ENCODE measurements around the gene YBX3. TPM values are rescaled to one million over a fixed set of nuclear protein-coding genes. Genes with fewer than 3 reads are reported as not detected.
"Not testable (repeated sequence)": the region's sequence is repeated elsewhere in the genome, so short reads cannot be mapped to it uniquely, and the experiment has no call there.

Gene YBX3
- 1,000 to 10,000 TPM in 3 of 12 donors, 100 to 1,000 TPM in 9; 554 to 1,254 (median 766) TPM for polyA plus RNA-seq (ENCODE audit: insufficient read length in 12 of 12)
- long read RNA-seq, donor 1, transcript YBX3-201 (10 exons, 1,796 nt), result minor isoform, 7 of 64 reads
- long read RNA-seq, donor 1, transcript YBX3-202 (9 exons, 1,708 nt), result major isoform, 19 of 64 reads
- long read RNA-seq, donor 1, partial matches to known transcripts, result 31 of 64 reads
- long read RNA-seq, donor 1, other reads (novel, unspliced or antisense), result 0 of 64 reads
- long read RNA-seq, donor 2, transcript YBX3-201 (10 exons, 1,796 nt), result major isoform, 159 of 526 reads
- long read RNA-seq, donor 2, transcript YBX3-205 (3 exons, 438 nt), result minor isoform, 5 of 526 reads
- long read RNA-seq, donor 2, transcript YBX3-206 (4 exons, 840 nt), result minor isoform, 6 of 526 reads
- long read RNA-seq, donor 2, transcript YBX3-202 (9 exons, 1,708 nt), result minor isoform, 114 of 526 reads
- long read RNA-seq, donor 2, partial matches to known transcripts, result 217 of 526 reads
- long read RNA-seq, donor 2, other reads (novel, unspliced or antisense), result 19 of 526 reads
- long read RNA-seq, donor 3, transcript YBX3-202 (9 exons, 1,708 nt), result minor isoform, 36 of 226 reads
- long read RNA-seq, donor 3, transcript YBX3-201 (10 exons, 1,796 nt), result major isoform, 61 of 226 reads
- long read RNA-seq, donor 3, transcript YBX3-206 (4 exons, 840 nt), result minor isoform, 6 of 226 reads
- long read RNA-seq, donor 3, partial matches to known transcripts, result 112 of 226 reads
- long read RNA-seq, donor 3, other reads (novel, unspliced or antisense), result 5 of 226 reads
- long read RNA-seq, donor 4, transcript YBX3-201 (10 exons, 1,796 nt), result major isoform, 47 of 174 reads
- long read RNA-seq, donor 4, transcript YBX3-202 (9 exons, 1,708 nt), result minor isoform, 36 of 174 reads
- long read RNA-seq, donor 4, partial matches to known transcripts, result 85 of 174 reads
- long read RNA-seq, donor 4, other reads (novel, unspliced or antisense), result 0 of 174 reads
- long read RNA-seq, donor 5, result 0 reads
- long read RNA-seq, donor 6, transcript YBX3-206 (4 exons, 840 nt), result minor isoform, 6 of 175 reads
- long read RNA-seq, donor 6, transcript YBX3-201 (10 exons, 1,796 nt), result major isoform, 53 of 175 reads
- long read RNA-seq, donor 6, transcript YBX3-204 (2 exons, 512 nt), result minor isoform, 5 of 175 reads
- long read RNA-seq, donor 6, transcript YBX3-202 (9 exons, 1,708 nt), result minor isoform, 31 of 175 reads
- long read RNA-seq, donor 6, partial matches to known transcripts, result 75 of 175 reads
- long read RNA-seq, donor 6, other reads (novel, unspliced or antisense), result 0 of 175 reads
- long read RNA-seq, donor 7, transcript YBX3-202 (9 exons, 1,708 nt), result minor isoform, 31 of 137 reads
- long read RNA-seq, donor 7, transcript YBX3-201 (10 exons, 1,796 nt), result major isoform, 40 of 137 reads
- long read RNA-seq, donor 7, partial matches to known transcripts, result 62 of 137 reads
- long read RNA-seq, donor 7, other reads (novel, unspliced or antisense), result 0 of 137 reads
- long read RNA-seq, donor 8, transcript YBX3-206 (4 exons, 840 nt), result minor isoform, 11 of 557 reads
- long read RNA-seq, donor 8, transcript YBX3-217 (5 exons, 805 nt), result minor isoform, 6 of 557 reads
- long read RNA-seq, donor 8, transcript YBX3-201 (10 exons, 1,796 nt), result major isoform, 159 of 557 reads
- long read RNA-seq, donor 8, transcript YBX3-202 (9 exons, 1,708 nt), result minor isoform, 109 of 557 reads
- long read RNA-seq, donor 8, partial matches to known transcripts, result 238 of 557 reads
- long read RNA-seq, donor 8, other reads (novel, unspliced or antisense), result 28 of 557 reads
- long read RNA-seq, donor 9, transcript YBX3-202 (9 exons, 1,708 nt), result minor isoform, 9 of 99 reads
- long read RNA-seq, donor 9, transcript YBX3-205 (3 exons, 438 nt), result minor isoform, 5 of 99 reads
- long read RNA-seq, donor 9, transcript YBX3-201 (10 exons, 1,796 nt), result major isoform, 26 of 99 reads
- long read RNA-seq, donor 9, partial matches to known transcripts, result 56 of 99 reads
- long read RNA-seq, donor 9, other reads (novel, unspliced or antisense), result 0 of 99 reads
- long read RNA-seq, donor 10, transcript YBX3-201 (10 exons, 1,796 nt), result minor isoform, 125 of 458 reads
- long read RNA-seq, donor 10, transcript YBX3-202 (9 exons, 1,708 nt), result major isoform, 127 of 458 reads
- long read RNA-seq, donor 10, partial matches to known transcripts, result 165 of 458 reads
- long read RNA-seq, donor 10, other reads (novel, unspliced or antisense), result 32 of 458 reads
- long read RNA-seq, donor 11, transcript YBX3-202 (9 exons, 1,708 nt), result minor isoform, 49 of 315 reads
- long read RNA-seq, donor 11, transcript YBX3-206 (4 exons, 840 nt), result minor isoform, 5 of 315 reads
- long read RNA-seq, donor 11, transcript YBX3-201 (10 exons, 1,796 nt), result major isoform, 93 of 315 reads
- long read RNA-seq, donor 11, transcript YBX3-205 (3 exons, 438 nt), result minor isoform, 5 of 315 reads
- long read RNA-seq, donor 11, partial matches to known transcripts, result 139 of 315 reads
- long read RNA-seq, donor 11, other reads (novel, unspliced or antisense), result 19 of 315 reads

DNA sequence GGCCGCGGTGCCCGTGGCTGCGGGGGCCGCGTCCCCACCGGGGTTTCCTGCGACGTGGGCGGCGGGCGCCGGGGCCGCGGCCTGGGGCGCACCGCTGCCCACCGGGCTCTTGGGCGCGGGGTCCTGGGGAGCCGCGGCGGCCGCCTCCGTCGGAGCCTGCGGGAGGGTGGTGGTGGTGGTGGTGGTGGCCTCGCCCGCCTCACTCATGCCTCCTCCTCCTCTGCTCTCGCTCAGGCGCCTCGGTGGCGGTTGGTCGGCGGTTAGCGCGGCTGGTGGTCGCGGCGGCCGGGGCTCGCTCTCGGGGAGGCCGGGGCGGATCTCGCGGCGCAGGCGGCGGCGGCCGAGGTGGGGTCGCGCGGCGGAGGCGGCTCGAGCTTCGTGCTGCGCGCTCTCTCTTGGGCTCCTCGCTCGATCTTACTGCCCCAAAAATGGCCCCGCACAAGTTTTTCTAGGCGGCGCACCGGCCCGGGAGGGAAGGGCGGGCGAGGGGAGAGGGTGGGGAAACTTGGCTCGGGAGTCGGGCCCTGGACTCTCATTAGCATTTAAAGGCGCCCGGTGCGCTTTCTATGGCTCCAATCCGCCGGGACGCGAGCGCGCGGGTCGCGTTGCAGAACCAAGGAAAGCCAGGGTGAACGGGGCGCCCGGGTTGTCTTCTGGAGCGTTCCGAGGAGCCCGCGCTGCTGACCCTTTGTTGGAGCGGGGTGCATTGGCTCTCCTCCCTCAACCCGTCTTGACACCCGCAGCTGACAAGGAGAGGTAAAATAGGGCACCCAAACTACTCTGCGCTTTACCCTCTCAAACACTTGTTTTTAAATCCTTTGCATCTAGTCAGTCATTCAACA lies at the start of gene YBX3:
Gene YBX3, minus strand, starts transcription at position 419 of the 842 bp plus-strand sequence. Its CDS starts 212 bp downstream, at position 207.
- DNase-seq, result peak; percentile 83

GRCh38 chr12:10771132-10771733 lies 48.1 kb upstream of the YBX3 start:
- peak; percentile 43 for DNase-seq

DNA sequence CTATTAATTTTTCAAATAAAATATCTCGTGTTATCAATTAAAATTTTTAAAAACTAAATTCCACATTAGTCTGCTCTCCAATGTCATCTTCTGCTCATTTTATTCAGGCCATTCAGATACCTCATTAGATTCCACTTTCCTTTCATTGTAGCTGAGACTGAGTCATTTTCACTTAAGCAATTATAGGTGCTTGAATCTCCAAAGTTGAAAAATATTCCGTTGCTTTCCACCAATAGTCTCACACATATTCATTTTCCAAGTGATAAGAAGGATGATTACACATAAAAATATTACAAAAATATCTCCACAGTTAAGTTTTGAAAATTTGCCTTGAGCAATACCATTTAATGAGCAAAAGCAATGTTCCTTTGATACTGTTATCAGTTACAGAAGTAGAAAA lies 36.5 kb upstream of the YBX3 start:
- no peak for DNase-seq

DNA sequence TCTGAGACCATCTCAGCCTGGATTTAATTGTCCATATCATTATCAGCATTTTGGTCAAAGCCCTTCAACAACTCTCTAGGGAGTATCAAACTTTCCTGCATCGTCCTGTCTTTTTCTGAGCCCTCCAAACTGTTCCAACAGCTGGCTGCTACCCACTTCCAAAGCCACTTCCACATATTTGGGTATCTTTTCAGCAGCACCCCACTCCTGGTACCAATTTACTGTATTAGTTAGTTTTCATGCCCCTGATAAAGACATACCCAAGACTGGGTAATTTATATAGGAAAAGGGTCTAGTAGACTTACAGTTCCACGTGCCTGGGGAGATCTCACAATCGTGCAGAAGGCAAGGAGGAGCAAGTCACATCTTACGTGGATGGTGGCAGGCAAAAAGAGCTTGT lies 33.1 kb upstream of the YBX3 start:
- no peak for DNase-seq

DNA sequence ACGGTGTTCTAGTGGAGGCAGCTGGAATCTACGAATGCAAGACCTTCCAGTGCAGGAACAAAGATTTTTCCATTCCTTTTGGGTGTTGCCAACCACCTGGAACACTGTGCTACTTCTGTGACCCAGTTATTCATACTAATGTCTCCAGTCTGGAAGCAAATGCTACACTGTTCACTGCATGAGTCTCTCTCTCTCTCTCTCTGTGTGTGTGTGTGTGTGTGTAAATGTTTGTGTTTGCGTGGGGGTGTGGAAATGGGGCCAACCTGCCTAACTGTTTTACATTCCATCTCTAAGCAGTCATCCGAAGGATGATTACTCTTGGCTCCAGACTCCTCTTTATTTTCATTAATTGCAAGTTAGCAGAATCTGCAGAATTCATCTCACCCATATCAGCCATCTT lies 29.9 kb upstream of the YBX3 start:
- no peak for DNase-seq

DNA sequence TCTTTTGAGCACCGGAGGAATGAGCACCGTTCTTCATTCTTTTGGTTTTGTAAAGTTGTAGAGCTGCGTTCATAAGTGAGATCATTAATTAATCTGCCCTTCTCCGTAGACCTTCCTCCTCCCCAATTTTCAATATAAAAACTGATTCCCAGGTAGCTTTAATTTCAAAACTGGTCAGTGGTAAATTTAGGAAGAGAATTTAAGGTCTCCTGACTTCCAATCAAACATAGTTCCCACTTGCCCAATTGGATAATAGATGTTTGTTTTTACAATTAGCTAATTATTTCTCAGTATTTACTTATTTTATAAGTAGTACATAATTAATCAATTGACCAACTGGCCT lies 27.2 kb upstream of the YBX3 start:
- no peak for DNase-seq

DNA sequence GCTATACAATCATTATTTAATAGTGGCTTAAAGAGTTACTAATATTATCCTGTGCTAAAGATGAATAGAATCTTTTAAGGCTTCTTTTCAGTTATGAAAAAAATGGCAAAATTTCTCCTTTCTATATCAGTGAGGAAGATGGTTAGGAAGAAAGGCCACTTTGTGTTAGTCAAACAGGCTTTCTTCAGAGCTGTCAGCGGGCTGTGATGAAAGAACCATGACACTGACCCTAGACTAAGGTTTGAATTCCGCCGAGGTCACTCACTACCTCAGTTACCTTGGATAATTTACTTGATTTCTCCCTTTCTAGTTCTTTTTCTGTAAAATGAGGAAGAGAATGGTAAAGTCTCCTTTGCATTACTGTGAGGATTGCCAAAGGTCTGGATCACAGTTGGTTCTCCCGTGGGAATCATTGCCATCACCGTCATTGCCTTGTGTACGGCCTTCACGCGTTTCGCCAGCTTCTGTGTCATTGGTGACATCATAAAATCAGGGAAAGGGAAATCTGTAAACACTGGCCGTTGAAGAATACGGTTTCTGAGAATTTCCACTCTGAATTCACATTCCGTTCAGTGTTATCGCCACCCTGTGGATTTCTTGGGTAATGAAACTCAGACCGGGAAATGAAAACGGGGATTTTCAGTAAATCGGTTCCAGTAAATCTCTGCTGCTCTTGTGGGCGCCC lies 26.7 kb upstream of the YBX3 start:
- DNase-seq, result peak; percentile 92

DNA sequence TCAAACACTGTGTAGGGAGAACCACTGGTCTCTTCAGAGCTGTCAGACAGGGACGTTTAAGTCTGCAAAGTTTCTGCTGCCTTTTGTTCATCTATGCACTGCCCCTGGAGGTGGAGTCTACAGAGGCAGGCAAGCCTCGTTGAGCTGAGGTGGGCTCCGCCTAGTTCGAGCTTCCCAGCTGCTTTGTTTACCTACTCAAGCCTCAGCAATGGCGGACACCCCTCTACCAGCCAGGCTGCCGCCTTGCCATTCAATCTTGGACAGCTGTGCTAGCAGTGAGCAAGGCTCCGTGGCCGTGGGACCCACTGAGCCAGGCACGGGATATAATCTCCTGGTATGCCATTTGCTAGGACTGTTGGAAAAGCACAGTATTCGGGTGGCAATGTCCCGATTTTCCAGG lies 24.6 kb upstream of the YBX3 start:
- no peak for DNase-seq

- DNase-seq, result not testable (repeated sequence)
These were observed 20.3 kb upstream of the YBX3 start for GRCh38 chr12:10743420-10743819.

GRCh38 chr12:10741845-10742244 lies 18.7 kb upstream of the YBX3 start:
- DNase-seq, result no peak

- no peak for DNase-seq
These were observed 17.1 kb upstream of the YBX3 start for GRCh38 chr12:10740182-10740581.

DNA sequence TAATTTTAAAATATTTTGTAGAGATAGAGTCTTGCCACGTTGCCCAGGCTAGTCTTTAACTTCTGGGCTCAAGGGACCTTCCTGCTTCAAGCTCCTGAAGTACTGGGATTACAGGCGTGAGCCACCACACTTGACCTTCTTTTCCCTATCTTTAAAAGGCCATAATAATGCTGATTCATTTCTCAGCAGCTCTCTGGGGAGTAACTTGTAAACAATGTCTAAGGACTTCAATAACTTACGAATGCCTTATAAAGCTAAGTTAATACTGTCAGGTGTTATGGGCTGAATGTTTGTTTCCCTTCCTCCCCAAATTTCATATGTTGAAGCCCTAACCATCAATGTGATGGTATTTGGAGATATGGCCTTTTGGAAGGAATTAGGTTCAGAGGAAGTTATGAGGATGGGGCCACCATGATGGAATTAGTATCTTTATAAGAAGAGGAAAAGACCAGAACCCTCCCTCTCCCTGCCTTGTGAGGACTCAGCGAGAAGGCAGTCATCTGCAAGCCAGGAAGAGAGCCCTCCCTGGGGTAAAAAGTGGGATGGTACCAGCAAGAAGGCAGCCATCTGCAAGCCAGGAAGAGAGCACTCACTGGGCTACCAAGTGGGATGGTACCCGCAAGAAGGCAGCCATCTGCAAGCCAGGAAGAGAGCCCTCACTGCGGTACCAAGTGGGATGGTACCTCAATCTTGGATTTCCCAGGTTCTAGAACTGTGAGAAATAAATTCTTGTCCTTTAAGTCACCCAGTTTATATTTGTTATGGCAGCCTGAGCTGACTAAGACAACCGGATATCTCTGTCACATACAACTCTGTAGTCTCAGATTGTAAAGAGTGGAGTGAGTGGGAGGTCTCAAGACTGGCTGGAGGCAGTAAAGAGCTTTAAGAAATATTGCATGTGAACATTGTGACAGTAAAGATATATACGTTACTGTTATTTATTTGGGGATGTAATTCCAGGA lies 16.3 kb upstream of the YBX3 start:
- DNase-seq, result no peak

DNA sequence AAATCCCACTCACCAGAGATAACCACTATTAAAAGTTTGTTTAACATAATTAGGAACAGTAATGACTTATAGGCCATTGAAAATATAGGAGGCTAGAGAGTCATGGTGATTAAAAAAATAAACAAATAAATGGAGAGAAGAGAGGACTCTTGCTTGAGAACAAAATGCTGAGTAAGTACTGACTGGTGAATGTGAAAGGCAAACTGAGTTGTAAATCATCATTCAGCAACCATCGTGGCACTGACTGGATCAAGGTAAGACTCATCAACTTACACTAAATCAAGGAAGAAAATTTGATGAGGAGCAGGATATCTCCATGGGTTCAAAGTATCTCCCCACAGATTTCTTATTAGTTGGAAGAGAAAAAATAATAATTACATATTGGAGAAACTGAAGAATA lies 14.1 kb upstream of the YBX3 start:
- DNase-seq, result no peak

DNA sequence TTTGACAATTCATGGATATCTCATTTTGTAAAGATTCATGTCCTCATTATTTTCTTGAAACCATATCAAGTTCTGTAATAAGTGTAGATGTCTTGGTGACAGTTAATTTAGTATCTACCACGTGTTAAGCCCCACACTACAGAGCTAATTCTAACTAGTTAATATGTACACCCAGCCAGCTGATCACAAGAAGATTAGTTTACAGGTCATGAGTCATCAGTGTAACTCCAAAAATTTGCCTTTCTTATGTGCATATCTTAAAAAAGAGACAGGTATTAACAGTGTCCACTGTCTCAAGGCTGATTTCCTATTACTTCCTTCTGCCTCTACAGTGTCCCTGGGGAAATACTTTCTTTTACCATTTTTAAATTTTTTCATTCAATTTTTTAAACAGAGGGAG lies 13.3 kb upstream of the YBX3 start:
- DNase-seq, result no peak

DNA sequence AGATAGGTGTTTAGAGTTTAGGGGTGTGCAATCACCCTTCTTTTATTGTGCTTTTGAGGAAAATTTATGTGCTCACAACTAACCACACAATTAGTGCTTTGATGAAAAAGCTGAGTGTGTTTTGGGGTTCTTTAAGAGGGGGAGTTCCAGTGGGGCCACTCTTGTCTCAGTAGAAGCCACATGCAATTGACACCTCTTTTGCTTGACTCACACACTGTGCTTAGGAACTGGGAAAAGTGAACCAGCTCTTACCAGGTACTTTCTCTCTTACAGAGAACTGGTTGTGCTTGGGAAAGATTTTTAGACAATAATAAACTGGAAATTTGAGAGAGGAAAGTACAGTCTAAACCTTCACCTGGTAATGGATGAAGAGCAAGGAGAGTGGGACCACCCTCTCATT lies 12.3 kb upstream of the YBX3 start:
- no peak for DNase-seq

GRCh38 chr12:10732549-10732948 lies 9.4 kb upstream of the YBX3 start:
- DNase-seq, result no peak
